Psoas muscle (tissue), 8 donors: ENCODE results near the gene PSEN1. TPM values are rescaled to one million over a fixed set of nuclear protein-coding genes. Genes with fewer than 3 reads are reported as not detected.

Experiments used
- ATAC-seq, 4 donors: fragments of 200-7000 bp; cut with Tn5 transposase; one replicate each; pipeline ENCODE4 v1.9.1; 2020; ENCODE audit warnings: moderate library complexity in 3 of 4, mild to moderate bottlenecking in 2 of 4
- DNase-seq, 2 donors: peaks; one replicate each; pipeline ENCODE4 v3.0.0-alpha.2; 2020
- H3K27ac ChIP-seq: fragments of 200-600 bp; one replicate; pipeline ENCODE4 v1.8.0; 2022
- H3K27me3 ChIP-seq, 3 donors: fragments of 200-600 bp in 1 of 3; one replicate each; pipeline versions ENCODE4 v1.6.1 to v1.8.0; 2013 to 2022; ENCODE audit warnings: low read length in 2 of 3, mild to moderate bottlenecking in 2 of 3, moderate library complexity in 1 of 3; ENCODE audit not compliant: insufficient read depth in 3 of 3
- H3K36me3 ChIP-seq, 2 donors: fragments of 200-600 bp in 1 of 2; one replicate each; pipeline versions ENCODE4 v1.6.1 to v1.8.0; 2013 to 2022; ENCODE audit warnings: low read depth in 1 of 2, mild to moderate bottlenecking in 1 of 2, moderate library complexity in 1 of 2; ENCODE audit not compliant: insufficient read depth in 1 of 2
- H3K4me1 ChIP-seq: fragments of 200-600 bp; one replicate; pipeline ENCODE4 v1.8.0; 2022
- H3K4me3 ChIP-seq: fragments of 200-600 bp; one replicate; pipeline ENCODE4 v1.8.0; 2022; ENCODE audit warnings: mild to moderate bottlenecking
- H3K9me3 ChIP-seq: fragments of 200-600 bp; one replicate; pipeline ENCODE4 v1.8.0; 2022
- CTCF ChIP-seq: fragments of 200-600 bp; IDR thresholded peaks from one replicate; pipeline ENCODE4 v1.8.0; 2022; ENCODE audit warnings: antibody characterized with exemption
- WGBS, 3 donors: extraction: QIAGEN DNeasy Blood & Tissue Kit; methylation state at CpG; one replicate each; pipeline versions ENCODE4 v1.1.6 to v1.1.7; 2013; 5-methylcytosine and 5-hydroxymethylcytosine counted together
- intact Hi-C, 2 donors: fragments of 100-400 bp; cut with DNase I; formaldehyde crosslinking; loops; one replicate each; pipeline versions ENCODE4 v1.11.0 to v1.14.2; 2022
- polyA plus RNA-seq, 3 donors: library from polyadenylated mRNA; stranded (reverse); fragments of 200-250 nt; gene quantifications; one replicate each; pipeline ENCODE4 v1.2.3, GENCODE V29; 2013
- total RNA-seq, 4 donors: library from RNA; stranded (reverse); fragmentation: NEBNext Ultra II Directional in 2 of 4; extraction: Animal tissue kit (Norgen Biotek cat#: 25700) in 2 of 4; gene quantifications; one replicate each; pipeline versions ENCODE4 v1.2.1 to v1.2.4, GENCODE V29; 2021 to 2023
- donor health status: healthy with polysubstance abuse.
- donor health status: DM: no; HTN: no; CAD: no; lungs with moderate emphysema.
- donor health status: Bipolar disorder and iron deficiency.
- donor health status: healthy.
- donor health status: DM: yes; HTN: yes; CAD: no.
- donor health status: DM: no; HTN: no; CAD: no.
- donor health status: DM: no; HTN: no; CAD: no.
- donor health status: DM: yes; HTN: yes; CAD: no.

Gene PSEN1
- total and polyA plus RNA-seq, 7 donors, result 14.2 to 32.5 (median 19.1) TPM

- no peaks in the 10 kb centered on the region for H3K4me1 ChIP-seq
- intact Hi-C loops, result no loop called here
- H3K36me3 ChIP-seq, result no peaks in the 10 kb centered on the region
- no peak overlapping the region for H3K4me3 ChIP-seq
- WGBS, 3 donors, result 75 to 82% (median 80%) methylated on average over 13 of the region's 13 CpGs
- peaks cover 0 to 24% (median 11%) of the 10 kb centered on the region in 3 donors for H3K27me3 ChIP-seq
- ATAC-seq, result no peak
- no peaks in the 10 kb centered on the region for H3K9me3 ChIP-seq
- no peak for TF ChIP-seq CTCF
- peak in 1 of 2 donors; percentile 42 for DNase-seq
- H3K27ac ChIP-seq, result no peak overlapping the region
Measured at GRCh38 chr14:73249564-73250316, 113.4 kb downstream of the PSEN1 start.

- DNase-seq (peak in 1 of 2 donors; percentile 29), ATAC-seq (no peak)
- peaks cover 0 to 18% (median 6%) of the 10 kb centered on the region in 3 donors for H3K27me3 ChIP-seq
- no peak for TF ChIP-seq CTCF
- H3K4me3 ChIP-seq, result no peak overlapping the region
- 82 to 86% (median 83%) methylated on average over 11 of the region's 11 CpGs for WGBS, 3 donors
- no peaks in the 10 kb centered on the region for H3K4me1 ChIP-seq
- no peaks in the 10 kb centered on the region for H3K9me3 ChIP-seq
- H3K27ac ChIP-seq, result no peak overlapping the region
- H3K36me3 ChIP-seq, result no peaks in the 10 kb centered on the region
- intact Hi-C loops, result no loop called here
Measured at GRCh38 chr14:73250317-73250713, 114.0 kb downstream of the PSEN1 start.

GRCh38 chr14:73250781-73251500, 114.6 kb downstream of the PSEN1 start:
- Histone ChIP-seq H3K9me3 (no peaks in the 10 kb centered on the region), H3K27ac (no peak overlapping the region), H3K36me3 (no peaks in the 10 kb centered on the region), H3K27me3 (peaks cover 0 to 12% (median under 1%) of the 10 kb centered on the region in 3 donors), H3K4me1 (no peaks in the 10 kb centered on the region), H3K4me3 (no peak overlapping the region)
- intact Hi-C loops, result no loop called here
- no peak for TF ChIP-seq CTCF
- peak in 1 of 2 donors; percentile 36 for DNase-seq
- no peak for ATAC-seq
- 86 to 89% (median 89%) methylated on average over 26 to 27 of the region's 27 CpGs for WGBS, 3 donors

- Histone ChIP-seq H3K4me1 (no peaks in the 10 kb centered on the region), H3K4me3 (no peak overlapping the region), H3K27ac (no peak overlapping the region), H3K9me3 (no peaks in the 10 kb centered on the region), H3K27me3 (peaks cover 0 to 4% (median 0%) of the 10 kb centered on the region in 3 donors), H3K36me3 (no peaks in the 10 kb centered on the region)
- TF ChIP-seq CTCF, result no peak
- intact Hi-C loops, result no loop called here
- WGBS, 3 donors, result 92 to 93% (median 93%) methylated on average over 29 to 30 of the region's 30 CpGs
- ATAC-seq (no peak), DNase-seq (peak in 1 of 2 donors; percentile 45)
Measured at GRCh38 chr14:73251516-73252215, 115.4 kb downstream of the PSEN1 start.
